UCSD-AML1 (cell line): ENCODE data around the gene MYO1A.
"Not testable (repeated sequence)": the region's sequence is repeated elsewhere in the genome, so short reads cannot be mapped to it uniquely, and the experiment has no call there.

ENCODE experiments used
- DNase-seq: peaks from one replicate; lab custom pipeline; 2025; ENCODE audit not compliant: unreplicated experiment; lab: John Stamatoyannopoulos, UW

The MYO1A gene

GRCh38 chr12:57087691-57088353 is 37.9 kb upstream of the MYO1A start:
- peak; percentile 83 for DNase-seq

GRCh38 chr12:57087010-57087690 is 37.2 kb upstream of the MYO1A start:
- DNase-seq = peak; percentile 85

GRCh38 chr12:57086493-57087009 is 36.6 kb upstream of the MYO1A start:
- peak; percentile 58 for DNase-seq

- peak; percentile 21 for DNase-seq
Measured at GRCh38 chr12:57085999-57086492, 36.1 kb upstream of the MYO1A start.

GRCh38 chr12:57080855-57081254 is 30.9 kb upstream of the MYO1A start:
- DNase-seq = no peak

GRCh38 chr12:57079821-57080220 is 29.9 kb upstream of the MYO1A start:
- no peak for DNase-seq

- DNase-seq = peak; percentile 94
Measured at GRCh38 chr12:57078519-57079404, 28.8 kb upstream of the MYO1A start, which contains the start of gene NEMP1. Gene NEMP1 (minus strand): TSS chr12:57078791. CDS start chr12:57078745, 46 bp downstream.

- DNase-seq = not testable (repeated sequence)
Measured at GRCh38 chr12:57073566-57074450, 23.9 kb upstream of the MYO1A start.

GRCh38 chr12:57072661-57073060 is 22.7 kb upstream of the MYO1A start:
- no peak for DNase-seq

- DNase-seq = peak; percentile 45
Measured at GRCh38 chr12:57069523-57069922, 19.6 kb upstream of the MYO1A start.

GRCh38 chr12:57066245-57066644 is 16.3 kb upstream of the MYO1A start:
- no peak for DNase-seq

GRCh38 chr12:57063991-57064685 is 14.2 kb upstream of the MYO1A start:
- no peak for DNase-seq

GRCh38 chr12:57058454-57058853 is 8.5 kb upstream of the MYO1A start:
- no peak for DNase-seq

GRCh38 chr12:57057067-57057751 is 7.3 kb upstream of the MYO1A start:
- DNase-seq = no peak

- no peak for DNase-seq
Measured at GRCh38 chr12:57055824-57056223, 5.9 kb upstream of the MYO1A start.

GRCh38 chr12:57053901-57054300 is 4.0 kb upstream of the MYO1A start:
- not testable (repeated sequence) for DNase-seq

- DNase-seq = not testable (repeated sequence)
Measured at GRCh38 chr12:57053146-57053545, 3.2 kb upstream of the MYO1A start.

GRCh38 chr12:57051011-57051410 is 1.1 kb upstream of the MYO1A start:
- DNase-seq = no peak

GRCh38 chr12:57049119-57049446 is 846 bp downstream of the MYO1A start:
- no peak for DNase-seq
